ENCODE measurements around the gene CAMK2B.

The CAMK2B gene

DNA sequence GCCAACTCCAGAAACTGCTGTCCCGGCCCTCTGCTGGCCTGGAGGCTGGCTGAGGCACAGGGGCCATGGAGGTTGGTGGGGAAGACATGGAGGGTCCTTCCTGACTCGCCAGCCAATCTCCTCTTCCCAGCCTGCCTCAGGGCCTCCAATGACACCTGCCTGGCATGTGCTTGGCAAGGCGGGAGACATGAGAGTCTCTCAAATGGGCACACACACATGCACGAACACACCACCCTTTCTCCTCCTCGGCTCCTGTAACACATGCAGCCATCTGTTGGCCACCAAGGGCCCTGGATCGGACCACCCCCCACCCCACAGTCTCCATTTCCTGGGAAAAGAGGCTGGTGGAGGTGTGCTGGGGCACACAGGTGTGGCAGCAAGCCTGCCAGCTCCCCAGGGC lies 68.2 kb downstream of the CAMK2B start:
- DNase-seq (ENCODE audit: low read depth in 2 of 2): no peak

GRCh38 chr7:44256459-44256858 lies 68.9 kb downstream of the CAMK2B start:
- no peak for DNase-seq (ENCODE audit: low read depth in 2 of 2)

GRCh38 chr7:44251881-44252280 lies 73.5 kb downstream of the CAMK2B start:
- no peak for DNase-seq (ENCODE audit: low read depth in 2 of 2)

- no peak for DNase-seq (ENCODE audit: low read depth in 2 of 2)
Measured at GRCh38 chr7:44251269-44251668, 74.1 kb downstream of the CAMK2B start.

DNA sequence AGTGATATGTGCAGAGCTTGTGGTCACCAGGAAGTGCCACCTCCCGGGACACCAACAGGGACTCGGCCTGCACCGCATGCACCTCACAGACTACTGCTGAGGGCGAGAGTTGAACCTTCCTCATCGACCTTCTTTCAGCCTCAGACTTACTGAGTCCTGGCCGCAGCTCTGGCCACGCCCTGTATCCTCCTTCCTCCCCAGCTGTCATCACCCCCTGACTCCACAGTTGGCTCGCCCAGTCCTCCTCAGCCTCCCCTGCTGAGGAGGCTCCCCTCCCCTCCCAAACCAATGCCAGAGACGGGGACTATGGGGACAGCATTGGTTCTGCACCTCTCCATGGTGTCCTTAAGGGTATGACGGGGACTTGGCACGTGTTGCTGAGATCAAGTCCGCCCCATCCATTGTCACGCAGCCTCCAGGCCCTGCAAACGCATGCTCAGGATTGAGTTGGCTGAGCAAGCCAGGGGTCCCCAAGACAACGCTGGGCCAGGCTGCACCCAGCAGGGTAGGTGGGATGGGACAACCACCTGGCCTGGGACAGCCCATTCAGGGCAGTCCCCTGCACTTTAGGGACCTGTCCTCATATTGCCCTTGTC lies 75.7 kb downstream of the CAMK2B start:
- no peak for DNase-seq (ENCODE audit: low read depth in 2 of 2)

DNA sequence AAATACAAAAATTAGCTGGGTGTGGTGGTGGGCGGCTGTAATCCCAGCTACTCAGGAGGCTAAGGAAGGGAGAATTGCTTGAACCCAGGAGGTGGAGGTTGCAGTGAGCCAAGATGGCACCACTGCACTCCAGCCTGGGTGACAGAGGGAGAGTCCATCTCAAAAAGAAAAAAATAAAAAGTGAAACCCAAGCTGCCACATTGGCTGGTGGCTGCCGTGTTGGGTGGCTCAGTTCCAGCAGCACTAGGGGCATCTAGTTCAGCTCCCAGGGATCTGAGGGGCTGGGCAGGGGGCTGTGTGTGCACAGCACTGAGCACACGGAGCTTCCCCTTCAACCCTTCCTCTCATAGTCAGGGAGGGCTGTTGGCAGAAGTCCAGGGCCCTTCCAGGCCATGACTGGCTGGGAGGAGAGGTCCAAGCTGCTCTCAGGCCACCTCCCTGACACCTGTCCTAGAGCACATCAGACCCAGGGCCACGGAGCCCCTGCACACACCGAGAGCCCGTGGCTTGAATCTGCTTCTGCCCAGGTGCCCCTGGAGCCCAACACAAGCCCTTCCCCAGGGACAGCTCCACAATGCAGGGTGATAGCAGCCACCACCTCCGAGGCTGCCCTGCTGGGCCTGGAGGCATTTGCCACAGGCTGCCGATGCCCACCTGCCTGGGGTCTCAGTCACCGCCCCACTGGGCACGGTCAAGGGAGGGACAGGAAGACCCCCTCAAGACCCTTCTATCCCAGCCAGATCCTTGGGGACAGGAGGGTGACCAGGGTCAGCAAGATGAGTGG lies 77.3 kb downstream of the CAMK2B start:
- DNase-seq (ENCODE audit: low read depth in 2 of 2): no peak

GRCh38 chr7:44246396-44247113 lies 78.8 kb downstream of the CAMK2B start:
- DNase-seq (ENCODE audit: low read depth in 2 of 2): no peak

- peak in 1 of 2 donors; percentile 21 for DNase-seq (ENCODE audit: low read depth in 2 of 2)
Measured at GRCh38 chr7:44244282-44244681, 81.1 kb downstream of the CAMK2B start.

- DNase-seq (ENCODE audit: low read depth in 2 of 2): no peak
Measured at GRCh38 chr7:44242091-44242490, 83.3 kb downstream of the CAMK2B start.

DNA sequence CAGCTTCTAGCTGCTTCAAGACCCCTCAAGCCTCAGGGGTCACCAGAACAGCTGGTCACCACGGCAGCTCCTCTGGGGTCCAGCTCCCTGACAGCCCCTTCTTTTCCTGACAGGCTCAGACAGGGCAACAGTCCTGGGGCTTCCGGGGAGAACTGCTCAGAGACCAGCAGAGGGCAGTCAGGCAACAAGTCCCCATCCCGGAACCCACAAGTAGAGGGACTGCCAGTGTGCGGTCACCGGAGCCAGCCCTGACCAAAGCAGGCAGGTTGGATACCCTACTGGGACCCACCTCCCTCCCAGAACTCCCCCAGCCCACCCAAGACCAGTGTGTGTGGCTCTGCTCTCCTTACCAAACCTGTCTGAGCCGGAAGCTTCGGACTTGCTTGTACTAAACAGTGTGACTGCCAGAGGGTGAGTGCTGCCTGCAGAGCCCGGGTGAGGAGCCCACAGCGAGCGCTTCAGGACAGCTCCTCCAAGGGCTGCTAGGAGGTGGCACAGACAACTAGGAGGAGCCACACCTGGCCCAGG lies 84.3 kb downstream of the CAMK2B start:
- DNase-seq (ENCODE audit: low read depth in 2 of 2): peak; percentile 39 to 42

GRCh38 chr7:44240376-44240775 lies 85.0 kb downstream of the CAMK2B start:
- DNase-seq (ENCODE audit: low read depth in 2 of 2): no peak

DNA sequence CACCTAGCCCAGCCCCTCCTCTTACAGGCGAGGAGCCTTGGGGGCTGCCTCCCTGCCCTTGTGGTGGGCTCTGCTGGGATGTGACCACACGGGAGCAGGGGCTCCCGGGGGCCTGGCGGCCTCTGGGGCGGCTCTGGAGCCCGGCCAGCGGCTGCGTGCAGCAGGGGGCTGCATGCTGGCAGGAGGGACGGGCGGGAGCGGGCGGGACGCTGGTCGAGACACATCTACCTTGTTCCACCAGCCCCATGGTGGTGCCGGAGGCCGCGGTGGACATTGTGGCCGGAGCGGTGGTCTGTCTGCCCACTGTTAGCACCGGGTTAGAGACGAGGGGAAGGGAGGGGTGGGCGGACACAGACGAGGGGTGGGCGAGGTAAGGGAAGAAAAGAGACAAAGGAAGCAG lies 86.0 kb downstream of the CAMK2B start:
- no peak for DNase-seq (ENCODE audit: low read depth in 2 of 2)

- no peak for DNase-seq (ENCODE audit: low read depth in 2 of 2)
Measured at GRCh38 chr7:44238116-44238695, 87.2 kb downstream of the CAMK2B start.

GRCh38 chr7:44237696-44238095 lies 87.7 kb downstream of the CAMK2B start:
- DNase-seq (ENCODE audit: low read depth in 2 of 2): no peak

DNA sequence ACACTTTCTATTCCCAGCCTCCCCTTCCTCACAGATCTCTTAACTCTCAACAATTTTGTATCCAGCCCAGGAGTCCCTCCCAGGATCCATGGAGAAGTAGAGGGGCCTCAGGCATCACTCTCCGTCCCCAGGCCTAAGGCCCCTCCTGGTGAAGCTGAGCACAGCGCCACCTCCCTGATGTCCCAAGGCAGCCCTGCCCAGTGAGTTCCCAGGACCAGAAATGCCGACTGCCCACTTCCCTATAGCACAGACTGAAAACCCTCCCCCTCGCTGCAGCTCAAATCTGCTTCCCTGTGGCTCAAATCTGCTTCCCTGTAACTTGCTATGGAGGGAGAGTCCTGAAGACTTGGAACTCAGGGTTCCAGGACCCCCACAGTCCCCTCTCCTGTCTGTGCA lies 89.1 kb downstream of the CAMK2B start:
- DNase-seq (ENCODE audit: low read depth in 2 of 2): no peak

DNA sequence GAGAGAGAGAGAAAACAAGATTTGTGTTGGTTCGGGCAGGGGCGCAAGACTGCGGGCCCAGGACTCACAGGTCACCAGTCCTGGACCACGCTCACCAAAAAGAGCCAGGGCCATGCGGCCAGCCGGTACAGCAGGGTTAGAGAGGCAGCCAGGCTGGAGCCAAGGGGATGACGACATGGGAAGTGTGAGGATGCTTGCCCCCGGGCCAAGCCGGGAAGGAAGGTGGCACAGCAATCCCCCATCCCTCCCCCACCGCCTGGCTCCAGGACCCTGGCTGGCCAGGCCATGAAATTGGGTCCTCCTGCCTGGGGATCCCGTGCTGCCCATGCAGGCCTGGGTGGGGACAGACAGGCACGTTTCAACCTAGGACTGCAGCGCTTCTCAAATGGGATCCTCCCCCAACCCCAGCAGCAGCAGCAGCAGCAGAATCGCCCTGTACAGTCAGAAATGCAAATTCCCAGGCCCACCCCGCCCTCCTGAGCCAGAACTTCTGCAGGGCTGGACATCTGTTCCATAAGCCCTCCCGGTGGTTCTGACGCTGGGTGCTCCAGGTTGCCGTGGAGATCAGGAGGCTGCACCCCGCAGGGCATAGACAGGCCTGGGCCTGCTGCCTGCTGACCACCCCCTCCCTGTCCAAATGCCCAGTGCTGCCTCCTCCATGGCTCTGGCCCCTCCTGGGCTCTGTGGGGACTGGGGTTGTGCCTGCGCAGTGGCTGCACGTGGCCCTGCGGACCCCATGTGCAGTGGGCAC lies 89.6 kb downstream of the CAMK2B start:
- DNase-seq (ENCODE audit: low read depth in 2 of 2): no peak

DNA sequence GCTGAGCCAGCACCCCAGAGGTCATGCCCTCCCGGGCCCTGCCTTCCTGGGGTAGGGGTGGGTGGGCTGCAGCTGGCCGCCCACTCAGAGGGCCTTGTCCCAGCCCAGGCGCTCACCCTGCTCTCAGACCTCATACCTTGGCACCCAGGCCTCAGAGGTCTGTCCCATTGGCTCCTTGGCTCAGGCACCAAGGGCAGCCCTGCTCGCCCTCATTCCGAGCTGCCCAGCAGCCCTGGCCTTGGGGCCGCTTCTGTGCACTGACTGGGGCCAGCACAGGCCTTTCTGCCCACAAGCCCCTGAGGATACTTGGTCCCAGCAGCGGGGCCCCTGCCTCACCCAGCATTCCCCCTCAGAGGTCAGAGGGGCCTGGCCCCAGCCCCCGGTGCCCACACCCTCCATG lies 90.3 kb downstream of the CAMK2B start:
- DNase-seq (ENCODE audit: low read depth in 2 of 2): no peak

DNA sequence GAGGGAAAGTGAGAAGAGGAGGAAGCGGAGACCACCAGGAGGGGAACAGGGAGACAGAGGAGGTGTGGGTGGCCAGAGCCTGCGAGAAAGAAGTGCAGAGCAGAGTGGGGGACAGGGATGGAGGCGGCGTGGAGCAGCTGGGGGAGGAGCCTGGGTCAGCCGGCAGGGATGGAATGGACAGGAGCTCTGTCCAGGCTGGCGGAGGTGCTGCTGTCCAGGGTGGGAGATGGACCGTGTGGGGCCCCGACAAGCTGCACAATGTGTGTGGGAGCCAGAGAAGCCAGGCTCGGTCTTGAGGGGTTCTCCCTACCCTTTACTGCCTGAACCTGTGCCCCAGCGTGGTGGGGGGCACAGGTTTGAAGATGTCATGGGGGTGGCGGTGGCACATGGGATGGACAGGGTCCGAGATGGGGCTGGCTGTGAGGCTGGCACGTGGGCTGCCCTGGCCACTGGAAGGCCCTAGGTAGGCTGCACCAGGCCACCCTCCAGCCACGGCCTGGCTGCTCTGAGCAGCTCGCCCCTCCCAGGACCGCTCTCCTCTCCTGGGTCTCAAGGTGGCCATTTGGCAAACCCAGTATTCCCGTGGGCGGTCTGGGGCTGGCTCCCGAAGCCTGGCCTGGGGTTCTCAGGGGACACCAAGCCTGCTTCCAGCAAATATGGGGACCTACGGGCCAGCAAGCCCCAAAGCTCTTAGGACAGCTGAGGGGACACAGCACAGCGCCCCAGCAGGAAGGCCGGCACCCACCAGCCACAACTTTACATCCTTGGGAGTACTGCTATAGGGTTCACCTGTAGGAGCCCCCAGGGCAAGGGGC lies 92.3 kb downstream of the CAMK2B start:
- no peak for DNase-seq (ENCODE audit: low read depth in 2 of 2)

DNA sequence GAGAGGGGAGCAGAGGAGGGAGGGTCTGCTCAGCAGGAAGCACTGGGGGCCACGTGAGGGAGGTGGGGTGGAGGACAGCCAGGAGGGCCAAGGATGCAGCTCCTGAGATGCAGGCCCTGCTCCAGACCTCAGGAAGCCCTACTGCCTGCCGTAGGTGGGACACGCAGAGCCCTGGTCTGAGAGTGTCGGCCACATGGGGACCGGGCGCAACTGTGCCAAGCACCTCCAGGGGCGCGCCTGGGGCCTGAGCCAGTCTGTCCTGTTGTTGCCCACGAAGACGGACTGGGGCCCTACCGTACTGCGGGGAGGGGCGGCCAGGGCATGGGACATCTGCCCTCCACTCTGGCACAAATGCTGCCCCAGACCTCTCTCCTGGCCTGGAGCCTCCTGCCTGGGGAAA lies 93.0 kb downstream of the CAMK2B start:
- no peak for DNase-seq (ENCODE audit: low read depth in 2 of 2)

GRCh38 chr7:44231088-44231487 lies 94.3 kb downstream of the CAMK2B start:
- DNase-seq (ENCODE audit: low read depth in 2 of 2): no peak

GRCh38 chr7:44230286-44230685 lies 95.1 kb downstream of the CAMK2B start:
- DNase-seq (ENCODE audit: low read depth in 2 of 2): no peak
